ENCODE data around the gene DFFB. TPM values are rescaled to one million over a fixed set of nuclear protein-coding genes. Genes with fewer than 3 reads are reported as not detected.

The DFFB gene
- total and polyA plus RNA-seq, 9 of the 15 experiments (the other 6 are each of a cell fraction or from before 2014, with no cell fraction given), result 2.3 to 15.8 (median 11.5) TPM

DNA sequence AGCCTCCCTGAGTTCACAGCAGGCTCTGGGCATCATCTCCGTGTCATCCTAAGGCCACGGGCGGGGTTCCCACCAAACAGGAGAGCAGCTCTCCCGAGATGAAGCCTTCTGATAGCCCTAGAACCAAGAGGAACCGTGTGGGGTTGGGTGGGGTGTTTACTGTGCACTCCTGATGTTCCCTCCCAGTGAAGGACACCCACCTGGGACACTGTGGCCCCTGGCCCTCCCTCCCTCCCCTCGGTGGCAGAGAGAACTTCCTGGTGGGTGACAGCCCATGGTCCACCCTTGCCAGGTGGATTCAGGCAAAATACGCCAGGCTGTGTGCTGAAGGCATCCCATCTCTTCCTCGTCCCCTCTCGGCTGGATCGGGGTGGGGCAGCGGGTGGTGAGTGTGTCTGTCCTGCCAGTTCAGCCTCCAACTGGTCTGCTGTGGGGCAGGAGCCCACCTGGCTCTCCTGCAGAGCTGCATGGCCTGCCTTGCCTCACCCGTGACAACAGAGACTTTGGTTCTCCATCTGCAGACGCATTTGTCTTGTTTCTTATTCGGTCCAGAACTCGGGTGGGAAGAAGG, 58.4 kb downstream of the DFFB start:
- H3K9me1 ChIP-seq (ENCODE audit: control insufficient read depth, insufficient read depth, low read length), result no peaks in the 10 kb centered on the region
- H3K4me1 ChIP-seq (replicated peaks in 1 of 2; ENCODE audit: control insufficient read depth in 2 of 2, insufficient read depth in 2 of 2, low read length in 2 of 2), result peaks cover 0 to 32% of the 10 kb centered on the region in 2 experiments; a peak in 2 of 5 replicates
- no peak overlapping the region for H3K27ac ChIP-seq (ENCODE audit: extremely low read depth, low read depth, low read length)
- H2AFZ ChIP-seq (ENCODE audit: low read depth, low read length), result no peak overlapping the region
- ChIA-PET POLR2A (interaction anchor here (0.6 to 0.7 kb wide), 2 partner anchors 9 to 1868 kb away, joined by 3 to 4 read pairs; no protein-coding TSS in a partner anchor), CTCF (ENCODE audit: low intra/inter-chr PET ratio) (interaction anchor here (0.5 kb wide), 1 partner anchor 1384 kb away, joined by 3 read pairs; no protein-coding TSS in a partner anchor)
- in situ Hi-C loops (cut with MboI), result no loop called here
- no peak overlapping the region for H3K4me2 ChIP-seq (ENCODE audit: insufficient read depth, low read length)
- TF ChIP-seq PHB (CRISPR knock-in tag; IDR thresholded peaks at IDR 0.05), result no peak
- TF ChIP-seq, protein P1, sequence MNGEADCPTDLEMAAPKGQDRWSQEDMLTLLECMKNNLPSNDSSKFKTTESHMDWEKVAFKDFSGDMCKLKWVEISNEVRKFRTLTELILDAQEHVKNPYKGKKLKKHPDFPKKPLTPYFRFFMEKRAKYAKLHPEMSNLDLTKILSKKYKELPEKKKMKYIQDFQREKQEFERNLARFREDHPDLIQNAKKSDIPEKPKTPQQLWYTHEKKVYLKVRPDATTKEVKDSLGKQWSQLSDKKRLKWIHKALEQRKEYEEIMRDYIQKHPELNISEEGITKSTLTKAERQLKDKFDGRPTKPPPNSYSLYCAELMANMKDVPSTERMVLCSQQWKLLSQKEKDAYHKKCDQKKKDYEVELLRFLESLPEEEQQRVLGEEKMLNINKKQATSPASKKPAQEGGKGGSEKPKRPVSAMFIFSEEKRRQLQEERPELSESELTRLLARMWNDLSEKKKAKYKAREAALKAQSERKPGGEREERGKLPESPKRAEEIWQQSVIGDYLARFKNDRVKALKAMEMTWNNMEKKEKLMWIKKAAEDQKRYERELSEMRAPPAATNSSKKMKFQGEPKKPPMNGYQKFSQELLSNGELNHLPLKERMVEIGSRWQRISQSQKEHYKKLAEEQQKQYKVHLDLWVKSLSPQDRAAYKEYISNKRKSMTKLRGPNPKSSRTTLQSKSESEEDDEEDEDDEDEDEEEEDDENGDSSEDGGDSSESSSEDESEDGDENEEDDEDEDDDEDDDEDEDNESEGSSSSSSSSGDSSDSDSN (IDR thresholded peaks at IDR 0.05; ENCODE audit: borderline replicate concordance in 1 of 2, low read depth in 2 of 2, low read length in 2 of 2), result no peak
- TF ChIP-seq ZNF586 (CRISPR knock-in tag; conservative IDR thresholded peaks at IDR 0.05), result no peak
- TF ChIP-seq NFE2 (IDR thresholded peaks at IDR 0.05; ENCODE audit: low read depth), result no peak
- no peak for TF ChIP-seq HOXB6 (CRISPR knock-in tag; IDR thresholded peaks at IDR 0.05; ENCODE audit: borderline replicate concordance)
- TF ChIP-seq ZNF707 (CRISPR knock-in tag; conservative IDR thresholded peaks at IDR 0.05), result no peak
- TF ChIP-seq, protein P2, sequence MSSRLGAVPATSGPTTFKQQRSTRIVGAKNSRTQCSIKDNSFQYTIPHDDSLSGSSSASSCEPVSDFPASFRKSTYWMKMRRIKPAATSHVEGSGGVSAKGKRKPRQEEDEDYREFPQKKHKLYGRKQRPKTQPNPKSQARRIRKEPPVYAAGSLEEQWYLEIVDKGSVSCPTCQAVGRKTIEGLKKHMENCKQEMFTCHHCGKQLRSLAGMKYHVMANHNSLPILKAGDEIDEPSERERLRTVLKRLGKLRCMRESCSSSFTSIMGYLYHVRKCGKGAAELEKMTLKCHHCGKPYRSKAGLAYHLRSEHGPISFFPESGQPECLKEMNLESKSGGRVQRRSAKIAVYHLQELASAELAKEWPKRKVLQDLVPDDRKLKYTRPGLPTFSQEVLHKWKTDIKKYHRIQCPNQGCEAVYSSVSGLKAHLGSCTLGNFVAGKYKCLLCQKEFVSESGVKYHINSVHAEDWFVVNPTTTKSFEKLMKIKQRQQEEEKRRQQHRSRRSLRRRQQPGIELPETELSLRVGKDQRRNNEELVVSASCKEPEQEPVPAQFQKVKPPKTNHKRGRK (tag; IDR thresholded peaks at IDR 0.05), result no peak
- TF ChIP-seq ELF1 (tag; IDR thresholded peaks at IDR 0.05), result no peak
- no peak for TF ChIP-seq MAFK (IDR thresholded peaks at IDR 0.05; ENCODE audit: low read length)
- ATAC-seq, result no peak
- H3K9ac ChIP-seq (ENCODE audit: insufficient read depth in 1 of 2, low read depth in 2 of 2, low read length in 2 of 2), result no peak overlapping the region
- H3K27me3 ChIP-seq (ENCODE audit: control insufficient read depth in 2 of 2, insufficient read depth in 2 of 2, low read length in 2 of 2), result peaks cover 34 to 66% of the 10 kb centered on the region in 2 experiments
- no peaks in the 10 kb centered on the region for H3K79me2 ChIP-seq (ENCODE audit: control insufficient read depth, insufficient read depth, low read length)
- BruUV-seq (replicated peaks), result no TSS peak
- peaks cover 14% of the 10 kb centered on the region; the same call in 1 of the 2 replicates for H4K20me1 ChIP-seq (replicated peaks; ENCODE audit: control insufficient read depth, insufficient read depth, low read length)
- H3K4me3 ChIP-seq, result no peak overlapping the region
- 0 out of 2 replicates have a peak, but pooled peaks cover 2% of the 10 kb centered on the region for H3K9me3 ChIP-seq (replicated peaks; ENCODE audit: control insufficient read depth, insufficient read depth, low read depth, low read length)
- no peaks in the 10 kb centered on the region for H3K36me3 ChIP-seq (ENCODE audit: control insufficient read depth, insufficient read depth, low read length)
- intact Hi-C loops (cut with micrococcal nuclease), result loop anchor here (10.0 kb wide), 1 partner anchor 1829 kb away; no protein-coding TSS in a partner anchor
- DNase-seq (ENCODE audit: extremely low read depth in 1 of 4, low spot score in 3 of 4), result no peak
- FAIRE-seq, result no peak
- WGBS (ENCODE audit: insufficient coverage, low coverage, missing lambda C conversion rate), result under 1% methylated on average over 15 of the region's 15 CpGs

Measured in K562 (cell line).